Stromal cell of bone marrow (primary cell): ENCODE results near the gene KIAA1586.
"Not testable (repeated sequence)": the region's sequence is repeated elsewhere in the genome, so short reads cannot be mapped to it uniquely, and the experiment has no call there.

Experiments used
- DNase-seq: peaks from one replicate; pipeline ENCODE4 v3.0.0-alpha.2; 2012; ENCODE audit warnings: low read depth

KIAA1586 gene

GRCh38 chr6:57047257-57047585, 728 bp downstream of the KIAA1586 start:
- DNase-seq: not testable (repeated sequence)

GRCh38 chr6:57047859-57048258, 1.4 kb downstream of the KIAA1586 start:
- DNase-seq: not testable (repeated sequence)

GRCh38 chr6:57048577-57048976, 2.1 kb downstream of the KIAA1586 start:
- DNase-seq: no peak

GRCh38 chr6:57063847-57064246, 17.4 kb downstream of the KIAA1586 start:
- no peak for DNase-seq

- no peak for DNase-seq
These were observed 18.3 kb downstream of the KIAA1586 start for GRCh38 chr6:57064809-57065208.

- DNase-seq: no peak
These were observed 21.6 kb downstream of the KIAA1586 start for GRCh38 chr6:57068061-57068460.

GRCh38 chr6:57069228-57069627, 22.7 kb downstream of the KIAA1586 start:
- no peak for DNase-seq

GRCh38 chr6:57069920-57070331, 23.4 kb downstream of the KIAA1586 start:
- no peak for DNase-seq

GRCh38 chr6:57072108-57072507, 25.6 kb downstream of the KIAA1586 start:
- no peak for DNase-seq

GRCh38 chr6:57074383-57074782, 27.9 kb downstream of the KIAA1586 start:
- DNase-seq: no peak

GRCh38 chr6:57075092-57075491, 28.6 kb downstream of the KIAA1586 start:
- no peak for DNase-seq

GRCh38 chr6:57078531-57079207, 32.2 kb downstream of the KIAA1586 start:
- no peak for DNase-seq

GRCh38 chr6:57085471-57085870, 39.0 kb downstream of the KIAA1586 start:
- DNase-seq: no peak

GRCh38 chr6:57086843-57087242, 40.4 kb downstream of the KIAA1586 start:
- DNase-seq: no peak

GRCh38 chr6:57087916-57088315, 41.4 kb downstream of the KIAA1586 start:
- DNase-seq: no peak

GRCh38 chr6:57089265-57089664, 42.8 kb downstream of the KIAA1586 start:
- no peak for DNase-seq

GRCh38 chr6:57089687-57090457, 43.4 kb downstream of the KIAA1586 start, which contains the start of gene ZNF451:
TSS of gene ZNF451 (plus strand) at chr6:57090188. CDS start at chr6:57090254, 66 bp downstream.
- peak; percentile 96 for DNase-seq

- not testable (repeated sequence) for DNase-seq
These were observed 44.1 kb downstream of the KIAA1586 start for GRCh38 chr6:57090458-57091067.

GRCh38 chr6:57091375-57091774, 44.9 kb downstream of the KIAA1586 start:
- not testable (repeated sequence) for DNase-seq

- no peak for DNase-seq
These were observed 48.2 kb downstream of the KIAA1586 start for GRCh38 chr6:57094689-57095088.

GRCh38 chr6:57097596-57097995, 51.1 kb downstream of the KIAA1586 start:
- DNase-seq: no peak

- no peak for DNase-seq
These were observed 56.5 kb downstream of the KIAA1586 start for GRCh38 chr6:57102976-57103375.

- no peak for DNase-seq
These were observed 57.8 kb downstream of the KIAA1586 start for GRCh38 chr6:57104336-57104735.
